Peyer's patch (tissue), 4 donors: ENCODE data around the gene CPA1. TPM values are rescaled to one million over a fixed set of nuclear protein-coding genes. Genes with fewer than 3 reads are reported as not detected.

Source experiments
- DNase-seq, 3 donors: peaks; one replicate each; pipeline ENCODE4 v3.0.0-alpha.2; 2017 to 2019
- H3K27ac ChIP-seq, 4 donors: fragments of 200-600 bp; sonication (generic); one replicate each; pipeline ENCODE4 v1.5.1; 2016 to 2019
- H3K27me3 ChIP-seq, 2 donors: fragments of 200-600 bp; sonication (generic); one replicate each; pipeline ENCODE4 v1.5.1; 2019
- H3K36me3 ChIP-seq, 3 donors: fragments of 200-600 bp; sonication (generic); one replicate each; pipeline ENCODE4 v1.5.1; 2016 to 2019
- H3K4me1 ChIP-seq, 4 donors: fragments of 200-600 bp; sonication (generic); one replicate each; pipeline ENCODE4 v1.5.1; 2016 to 2019
- H3K4me3 ChIP-seq, 4 donors: fragments of 200-600 bp; sonication (generic); 1 replicate in 3 of 4; 2 replicates in 1 of 4; pipeline ENCODE4 v1.5.1; 2016 to 2019; ENCODE audit warnings: mild to moderate bottlenecking in 1 of 4
- H3K9me3 ChIP-seq, 4 donors: fragments of 200-600 bp; sonication (generic); one replicate each; pipeline ENCODE4 v1.5.1; 2016 to 2019; ENCODE audit warnings: mild to moderate bottlenecking in 1 of 4
- CTCF ChIP-seq, 6 experiments: fragments of 450-650 bp in 4 of 6; fragments of 200-600 bp in 2 of 6; sonication (generic) in 1 of 6; IDR thresholded peaks; one replicate each; pipeline ENCODE4 v1.5.1; 2017 to 2019; ENCODE audit warnings: antibody characterized with exemption in 6 of 6, mild to moderate bottlenecking in 3 of 6, moderate library complexity in 1 of 6
- POLR2A ChIP-seq, 2 donors: fragments of 450-650 bp; IDR thresholded peaks; one replicate each; pipeline ENCODE4 v1.5.1; 2017; ENCODE audit warnings: antibody characterized with exemption in 2 of 2, mild to moderate bottlenecking in 2 of 2, moderate library complexity in 2 of 2
- total RNA-seq, 4 donors: library from RNA; depleted of rRNA; stranded (reverse); fragments of >200 nt; gene quantifications; one replicate each; pipeline ENCODE4 v1.1.0, GENCODE V29; 2016

CPA1 gene
- total RNA-seq, 4 donors from 2014 or later, result not detected

- no peak for TF ChIP-seq POLR2A (IDR thresholded peaks at IDR 0.05)
- TF ChIP-seq CTCF (IDR thresholded peaks at IDR 0.05), result no peak
- no peaks in the 10 kb centered on the region for H3K27me3 ChIP-seq
- H3K27ac ChIP-seq, result no peak overlapping the region
- no peak overlapping the region for H3K4me3 ChIP-seq
- H3K36me3 ChIP-seq, result no peaks in the 10 kb centered on the region
- H3K4me1 ChIP-seq, result no peaks in the 10 kb centered on the region
- no peak for DNase-seq
- peaks cover 0 to 9% (median 3%) of the 10 kb centered on the region in 4 donors for H3K9me3 ChIP-seq
Observed at GRCh38 chr7:130358471-130358870, 21.8 kb upstream of the CPA1 start.

GRCh38 chr7:130359276-130359857, 20.9 kb upstream of the CPA1 start:
- Histone ChIP-seq H3K4me3 (no peak overlapping the region), H3K4me1 (no peaks in the 10 kb centered on the region), H3K27ac (no peak overlapping the region), H3K27me3 (no peaks in the 10 kb centered on the region), H3K36me3 (no peaks in the 10 kb centered on the region), H3K9me3 (peaks cover 0 to 9% (median 3%) of the 10 kb centered on the region in 4 donors)
- no peak for DNase-seq
- TF ChIP-seq POLR2A (IDR thresholded peaks at IDR 0.05), result no peak
- no peak for TF ChIP-seq CTCF (IDR thresholded peaks at IDR 0.05)

- no peak for DNase-seq
- Histone ChIP-seq H3K36me3 (no peaks in the 10 kb centered on the region), H3K9me3 (peaks cover 0 to 9% (median 3%) of the 10 kb centered on the region in 4 donors), H3K4me1 (peaks cover 0 to 5% (median 0%) of the 10 kb centered on the region in 4 donors), H3K27ac (no peak overlapping the region), H3K27me3 (no peaks in the 10 kb centered on the region), H3K4me3 (no peak overlapping the region)
- TF ChIP-seq CTCF (IDR thresholded peaks at IDR 0.05) (no peak), POLR2A (IDR thresholded peaks at IDR 0.05) (no peak)
Observed at GRCh38 chr7:130360518-130360917, 19.8 kb upstream of the CPA1 start.

- H3K36me3 ChIP-seq, result no peaks in the 10 kb centered on the region
- H3K9me3 ChIP-seq, result peaks cover 0 to 9% (median 3%) of the 10 kb centered on the region in 4 donors
- no peak overlapping the region for H3K4me3 ChIP-seq
- peaks cover 0 to 8% (median 0%) of the 10 kb centered on the region in 4 donors for H3K4me1 ChIP-seq
- no peak overlapping the region for H3K27ac ChIP-seq
- no peak for TF ChIP-seq CTCF (IDR thresholded peaks at IDR 0.05)
- TF ChIP-seq POLR2A (IDR thresholded peaks at IDR 0.05), result no peak
- no peaks in the 10 kb centered on the region for H3K27me3 ChIP-seq
- peak in 1 of 3 donors; percentile 15 for DNase-seq
Observed at GRCh38 chr7:130361681-130362080, 18.6 kb upstream of the CPA1 start.

GRCh38 chr7:130362251-130362816, 18.0 kb upstream of the CPA1 start:
- peak in 1 of 3 donors; percentile 25 for DNase-seq
- H3K4me3 ChIP-seq, result no peak overlapping the region
- peaks cover 0 to 9% (median 3%) of the 10 kb centered on the region in 4 donors for H3K9me3 ChIP-seq
- peaks cover 0 to 8% (median 0%) of the 10 kb centered on the region in 4 donors for H3K4me1 ChIP-seq
- no peaks in the 10 kb centered on the region for H3K36me3 ChIP-seq
- no peak overlapping the region for H3K27ac ChIP-seq
- no peaks in the 10 kb centered on the region for H3K27me3 ChIP-seq
- TF ChIP-seq CTCF (IDR thresholded peaks at IDR 0.05), result no peak
- no peak for TF ChIP-seq POLR2A (IDR thresholded peaks at IDR 0.05)
